Stimulated activated CD4-positive, alpha-beta T cell treated with anti-CD3 and anti-CD28 coated beads, Interleukin-15, amount 100 ng/mL, for 1 hour (primary cell): Measurements from ENCODE around the gene WFDC12.

Source experiments
- DNase-seq, 2 donors: peaks; one replicate each; pipeline ENCODE4 v3.0.0-alpha.2; 2020; ENCODE audit warnings: low read depth in 1 of 2, low spot score in 1 of 2

Gene WFDC12

DNA sequence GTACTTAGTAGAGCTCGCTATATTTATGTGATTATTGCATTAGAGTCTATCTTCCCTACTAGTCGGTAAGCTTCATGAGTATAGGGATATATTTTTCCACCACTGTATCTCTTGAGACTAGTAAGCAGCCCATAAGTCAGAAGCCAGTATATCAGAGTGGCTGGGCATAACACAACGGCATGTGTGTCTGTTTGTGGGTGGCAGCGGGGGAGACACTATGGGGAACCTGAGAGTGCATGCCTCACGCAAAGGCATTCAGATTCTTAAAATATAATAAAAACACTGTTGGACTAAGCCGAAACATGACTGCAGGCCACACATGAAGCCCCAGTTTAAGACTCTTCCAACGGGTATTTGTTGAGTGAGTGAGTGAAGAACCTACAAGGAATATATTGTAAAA lies 31.4 kb downstream of the WFDC12 start:
- DNase-seq: no peak

DNA sequence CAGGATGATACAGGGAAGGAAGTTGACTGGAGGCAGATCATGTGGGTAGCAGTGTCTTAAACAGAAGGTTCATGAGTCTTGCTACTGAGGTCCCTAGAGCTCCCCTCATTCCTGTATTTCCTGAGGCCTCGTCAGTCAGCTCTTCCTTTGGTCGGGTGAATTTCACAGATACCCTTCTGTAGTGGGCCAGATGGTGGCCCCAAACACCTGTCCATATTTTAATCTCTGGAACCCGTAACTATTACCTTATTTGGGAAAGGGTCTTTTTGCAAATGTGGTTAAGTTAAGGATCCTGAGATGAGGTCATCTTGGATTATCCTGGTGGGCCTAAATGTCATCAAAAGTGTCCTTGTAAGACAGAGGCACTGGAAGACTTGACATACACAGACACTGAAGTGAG lies 32.9 kb downstream of the WFDC12 start:
- DNase-seq: no peak

- DNase-seq: no peak
These were observed 33.8 kb downstream of the WFDC12 start for GRCh38 chr20:45090481-45090880.

- no peak for DNase-seq
These were observed 36.0 kb downstream of the WFDC12 start for GRCh38 chr20:45088247-45088646.

GRCh38 chr20:45087814-45088213 lies 36.5 kb downstream of the WFDC12 start:
- no peak for DNase-seq

DNA sequence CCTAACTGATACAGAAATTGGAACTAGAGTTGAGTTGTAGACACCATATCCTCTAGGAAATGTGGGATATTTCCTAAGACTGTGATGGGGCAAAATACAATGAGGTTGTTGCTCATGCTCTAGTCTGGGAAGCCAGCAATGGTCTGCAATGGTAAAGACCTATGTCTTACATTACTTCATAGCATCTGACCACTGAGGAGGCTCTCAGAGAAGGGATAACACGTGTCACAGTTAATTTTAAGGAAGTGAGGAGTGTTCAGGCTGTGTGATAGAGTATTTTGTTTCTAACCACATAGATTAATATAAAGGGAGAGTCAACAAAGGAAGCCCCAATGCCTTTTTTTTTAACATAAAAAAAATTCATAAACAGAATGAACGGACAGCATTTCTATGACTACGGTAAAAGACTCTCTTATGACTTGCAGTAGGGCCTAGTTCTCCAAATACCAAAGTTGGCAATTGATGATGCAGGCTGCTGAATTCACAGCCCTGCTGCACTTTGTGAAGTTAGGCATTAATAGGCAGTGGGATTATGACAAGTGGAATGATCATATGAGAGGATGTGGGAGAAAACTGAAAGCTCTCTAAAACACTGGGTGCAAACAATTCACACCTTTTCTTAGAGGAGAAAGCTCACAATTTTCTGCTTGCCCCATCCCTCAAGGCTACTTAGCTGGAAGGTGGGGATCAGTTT lies 37.0 kb downstream of the WFDC12 start:
- no peak for DNase-seq

DNA sequence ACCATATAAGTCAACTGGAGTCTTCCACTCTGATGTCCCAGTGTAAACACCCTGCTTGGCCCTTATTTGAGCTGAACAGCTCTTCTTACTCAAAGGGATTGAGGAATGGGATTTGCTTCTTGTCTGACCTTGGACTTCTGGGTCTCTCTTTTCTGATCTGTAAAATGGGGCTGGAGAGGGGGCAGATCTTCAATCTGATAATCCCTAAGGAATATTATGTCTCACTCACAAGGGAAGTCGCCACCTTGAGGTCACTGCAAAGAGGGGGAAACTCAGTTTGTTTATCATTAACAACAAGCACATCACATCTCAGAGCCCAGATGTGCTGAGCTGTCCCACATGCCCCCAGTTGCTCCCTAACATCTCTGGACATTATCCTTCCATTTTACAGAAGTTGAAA lies 38.4 kb downstream of the WFDC12 start:
- no peak for DNase-seq

- no peak for DNase-seq
These were observed 39.0 kb downstream of the WFDC12 start for GRCh38 chr20:45085289-45085688.

DNA sequence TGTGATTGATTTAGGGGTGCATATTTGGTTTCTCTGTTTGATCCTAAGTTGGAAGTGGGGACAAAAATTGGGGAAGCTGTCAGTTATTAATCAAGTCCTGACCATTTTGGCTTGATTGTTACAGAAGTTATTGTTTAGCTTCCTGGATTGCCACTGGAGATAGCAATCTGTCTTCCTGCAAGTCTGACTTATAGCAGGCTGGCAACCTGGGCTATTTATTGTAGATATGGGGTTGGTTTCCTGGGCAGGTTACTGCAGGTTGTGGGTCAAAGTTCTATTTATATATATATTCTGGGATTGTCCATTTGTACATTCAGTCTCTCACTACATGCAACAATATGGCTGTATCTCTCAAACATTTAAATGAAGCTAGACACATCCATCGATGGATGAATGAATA lies 41.1 kb downstream of the WFDC12 start:
- no peak for DNase-seq

DNA sequence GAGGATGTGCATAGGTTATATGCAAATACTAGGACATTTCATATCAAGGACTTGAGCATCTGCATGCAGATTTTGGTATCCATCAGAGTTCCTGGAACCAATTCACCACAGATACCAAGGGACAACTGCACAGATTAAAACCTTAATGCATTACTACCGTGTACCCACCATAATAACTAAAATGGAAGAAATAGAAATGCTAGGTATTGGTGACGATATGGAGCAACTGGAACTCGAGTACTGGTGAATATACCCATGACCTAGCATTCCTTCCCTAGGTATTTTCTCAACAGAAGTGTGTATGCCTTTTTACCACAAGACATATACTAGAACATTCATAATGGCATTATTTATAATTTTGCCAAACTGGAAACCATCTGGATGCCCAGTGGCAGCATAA lies 41.8 kb downstream of the WFDC12 start:
- DNase-seq: no peak

GRCh38 chr20:45080867-45081624 lies 43.2 kb downstream of the WFDC12 start:
- DNase-seq: no peak

GRCh38 chr20:45077559-45077958 lies 46.7 kb downstream of the WFDC12 start:
- no peak for DNase-seq
